ENCODE measurements around the gene SERINC5.
A peak's percentile ranks its signal among the peaks of the same experiment; 100 is the strongest.
"Not testable (repeated sequence)": the region's sequence is repeated elsewhere in the genome, so short reads cannot be mapped to it uniquely, and the experiment has no call there.

SERINC5 gene

GRCh38 chr5:80255811-80256712, at the start of gene SERINC5:
Gene SERINC5 (minus strand): TSS chr5:80256048. CDS start chr5:80255922, 126 bp downstream.
- peak; percentile 31 for DNase-seq (ENCODE audit: low spot score)
- no peak for FAIRE-seq

- no peak for DNase-seq (ENCODE audit: low spot score)
- no peak for FAIRE-seq
Observed at GRCh38 chr5:80302636-80303035, 46.8 kb upstream of the SERINC5 start.

- not testable (repeated sequence) for FAIRE-seq; DNase-seq (ENCODE audit: low spot score)
Observed at GRCh38 chr5:80301342-80301741, 45.5 kb upstream of the SERINC5 start.

- FAIRE-seq; DNase-seq (ENCODE audit: low spot score): not testable (repeated sequence)
Observed at GRCh38 chr5:80300796-80301195, 44.9 kb upstream of the SERINC5 start.

- FAIRE-seq: no peak
- DNase-seq (ENCODE audit: low spot score): no peak
Observed at GRCh38 chr5:80300125-80300524, 44.3 kb upstream of the SERINC5 start.

GRCh38 chr5:80299601-80300000, 43.8 kb upstream of the SERINC5 start:
- FAIRE-seq (no peak), DNase-seq (ENCODE audit: low spot score) (no peak)

GRCh38 chr5:80296121-80296520, 40.3 kb upstream of the SERINC5 start:
- no peak for FAIRE-seq

GRCh38 chr5:80291761-80292160, 35.9 kb upstream of the SERINC5 start:
- FAIRE-seq: no peak

More at GRCh38 chr5:80296121-80296520, 40.3 kb upstream of the SERINC5 start:
- DNase-seq (ENCODE audit: low spot score): no peak

GRCh38 chr5:80289320-80289719, 33.5 kb upstream of the SERINC5 start:
- FAIRE-seq (no peak), DNase-seq (ENCODE audit: low spot score) (no peak)

More at GRCh38 chr5:80291761-80292160, 35.9 kb upstream of the SERINC5 start:
- DNase-seq (ENCODE audit: low spot score): no peak

GRCh38 chr5:80288177-80288576, 32.3 kb upstream of the SERINC5 start:
- DNase-seq (ENCODE audit: low spot score) (no peak), FAIRE-seq (no peak)

- FAIRE-seq (no peak), DNase-seq (ENCODE audit: low spot score) (no peak)
Observed at GRCh38 chr5:80284720-80285119, 28.9 kb upstream of the SERINC5 start.

- FAIRE-seq (no peak), DNase-seq (ENCODE audit: low spot score) (no peak)
Observed at GRCh38 chr5:80283360-80283759, 27.5 kb upstream of the SERINC5 start.

GRCh38 chr5:80282054-80282453, 26.2 kb upstream of the SERINC5 start:
- DNase-seq (ENCODE audit: low spot score) (no peak), FAIRE-seq (no peak)

- no peak for DNase-seq (ENCODE audit: low spot score)
- no peak for FAIRE-seq
Observed at GRCh38 chr5:80277191-80277590, 21.3 kb upstream of the SERINC5 start.

GRCh38 chr5:80276186-80276585, 20.3 kb upstream of the SERINC5 start:
- FAIRE-seq (no peak), DNase-seq (ENCODE audit: low spot score) (no peak)

- DNase-seq (ENCODE audit: low spot score): no peak
- FAIRE-seq: no peak
Observed at GRCh38 chr5:80275347-80275746, 19.5 kb upstream of the SERINC5 start.

GRCh38 chr5:80270543-80270942, 14.7 kb upstream of the SERINC5 start:
- FAIRE-seq; DNase-seq (ENCODE audit: low spot score): not testable (repeated sequence)

- no peak for DNase-seq (ENCODE audit: low spot score)
- FAIRE-seq: no peak
Observed at GRCh38 chr5:80269991-80270438, 14.2 kb upstream of the SERINC5 start.

- FAIRE-seq: no peak
- no peak for DNase-seq (ENCODE audit: low spot score)
Observed at GRCh38 chr5:80268916-80269315, 13.1 kb upstream of the SERINC5 start.

GRCh38 chr5:80266566-80266965, 10.7 kb upstream of the SERINC5 start:
- no peak for DNase-seq (ENCODE audit: low spot score)
- FAIRE-seq: no peak

- FAIRE-seq (no peak), DNase-seq (ENCODE audit: low spot score) (no peak)
Observed at GRCh38 chr5:80260461-80260860, 4.6 kb upstream of the SERINC5 start.

GRCh38 chr5:80259511-80260203, 3.8 kb upstream of the SERINC5 start:
- FAIRE-seq (no peak), DNase-seq (ENCODE audit: low spot score) (no peak)

Measured in RCC 7860 (cell line).